ENCODE data around the gene GLI3.
"Not testable (repeated sequence)": the region's sequence is repeated elsewhere in the genome, so short reads cannot be mapped to it uniquely, and the experiment has no call there.

Gene GLI3

DNA sequence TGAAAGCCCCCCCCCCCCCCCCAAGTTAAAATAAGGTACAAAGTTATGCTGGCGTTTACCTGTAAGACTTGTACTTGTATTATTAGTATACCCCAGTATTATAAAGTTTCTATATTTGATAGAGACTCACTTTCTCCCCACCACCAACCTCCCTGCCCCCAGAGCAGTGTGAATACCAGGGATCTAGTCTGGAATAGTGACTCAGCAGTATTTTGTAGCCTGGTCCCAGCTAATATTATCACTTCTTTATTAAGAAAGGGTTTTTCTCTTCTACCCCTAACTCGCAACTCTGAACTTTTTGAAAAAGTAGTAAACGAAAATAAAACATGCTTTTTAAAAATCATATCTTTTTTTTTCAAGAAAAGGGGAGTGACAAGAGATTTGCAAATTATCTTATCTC lies 26.7 kb downstream of the GLI3 start:
- DNase-seq: no peak

DNA sequence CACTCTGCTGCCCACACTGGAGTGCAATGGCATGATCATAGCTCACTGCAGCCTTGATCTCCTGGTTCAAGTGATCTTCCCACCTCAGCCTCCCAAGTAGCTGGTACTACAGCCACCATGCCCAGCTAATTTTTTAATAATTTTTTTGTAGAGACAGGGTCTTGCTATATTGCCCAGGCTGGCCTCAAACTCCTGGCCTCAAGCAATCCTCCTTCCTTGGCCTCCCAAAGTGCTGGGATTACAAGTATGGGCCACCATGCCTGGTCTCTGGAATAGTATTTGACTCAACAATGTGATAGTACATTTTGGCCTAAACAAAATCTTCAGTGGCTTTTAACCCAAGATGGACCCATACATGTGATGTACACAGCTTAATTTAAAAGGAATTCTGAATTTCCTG lies 27.9 kb downstream of the GLI3 start:
- not testable (repeated sequence) for DNase-seq

DNA sequence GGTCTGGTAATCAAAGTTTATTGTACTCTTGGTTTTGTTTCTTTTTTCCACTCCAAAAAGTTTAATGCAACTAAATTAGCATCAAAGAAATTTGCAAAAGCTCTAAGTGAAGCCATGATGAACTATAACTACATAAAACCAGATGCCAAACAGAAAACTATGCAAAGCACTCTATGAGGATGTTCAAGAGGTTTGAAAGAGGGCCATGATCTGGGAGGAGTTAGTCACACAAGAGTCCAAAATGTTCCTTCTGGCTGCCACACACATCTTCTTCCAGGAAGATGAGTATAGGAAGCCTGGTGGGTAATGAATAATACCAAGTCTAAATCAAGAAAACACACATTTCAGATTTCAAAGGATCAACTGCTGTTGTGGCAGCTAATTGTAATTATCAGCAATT lies 28.4 kb downstream of the GLI3 start:
- DNase-seq: no peak

DNA sequence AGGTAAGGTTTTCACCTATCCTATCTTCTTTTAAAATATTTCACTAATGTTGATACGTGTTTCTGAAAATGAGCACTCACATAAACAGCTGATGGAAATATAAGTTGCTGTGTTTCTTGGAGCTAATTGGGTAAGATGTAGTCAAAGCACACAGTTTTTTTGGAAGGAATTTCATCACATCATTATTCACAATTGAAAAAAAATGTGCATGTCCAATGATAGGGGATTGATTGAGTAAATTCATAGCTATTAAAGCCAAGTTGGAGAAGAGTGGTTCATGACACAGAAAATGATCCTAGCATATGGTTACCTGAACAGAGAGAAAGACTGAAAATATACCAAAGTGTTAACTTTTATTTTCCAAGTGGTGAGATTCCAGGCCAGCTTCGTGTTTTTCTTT lies 29.6 kb downstream of the GLI3 start:
- DNase-seq: no peak

DNA sequence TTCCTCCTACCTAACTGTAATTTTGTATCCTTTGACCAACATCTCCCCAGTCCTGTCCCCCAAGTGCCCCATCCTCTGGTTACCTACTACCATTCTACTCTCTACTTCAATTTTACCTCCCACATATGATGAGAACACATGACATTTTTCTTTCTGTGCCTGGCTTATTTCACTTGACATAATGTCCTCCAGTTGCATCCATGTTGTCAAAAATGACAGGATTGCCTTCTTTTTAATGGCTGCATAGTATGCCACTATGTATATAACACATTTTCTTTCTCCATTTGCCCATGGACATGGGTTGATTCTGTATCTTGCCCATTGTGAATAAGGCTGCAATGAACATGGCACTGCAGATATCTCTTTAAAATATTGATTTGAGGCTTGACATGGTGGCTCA lies 33.7 kb downstream of the GLI3 start:
- no peak for DNase-seq

- no peak for DNase-seq
Observed at GRCh38 chr7:42202601-42203000, 34.4 kb downstream of the GLI3 start.

- DNase-seq: no peak
Observed at GRCh38 chr7:42198974-42199668, 37.9 kb downstream of the GLI3 start.

DNA sequence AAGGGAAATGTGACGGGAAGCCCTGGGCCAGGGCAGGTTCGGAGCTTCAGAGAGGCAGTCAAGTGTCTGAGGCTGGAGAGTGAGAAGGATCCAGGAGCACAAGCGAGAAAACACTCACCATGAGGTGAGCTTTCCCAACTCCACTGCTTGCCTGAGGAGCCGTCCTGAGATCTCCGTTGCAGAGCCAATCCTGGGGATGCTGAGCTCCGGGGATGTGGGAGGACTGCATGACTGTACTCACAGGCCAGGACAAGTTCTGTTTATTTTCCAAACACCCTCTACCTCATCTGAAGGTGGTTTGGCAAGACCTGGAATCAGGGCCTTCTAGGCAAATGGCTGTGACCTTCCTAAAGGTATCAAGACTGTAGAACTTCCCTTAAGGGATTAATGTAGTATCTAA lies 38.7 kb downstream of the GLI3 start:
- no peak for DNase-seq

- no peak for DNase-seq
Observed at GRCh38 chr7:42197451-42197850, 39.6 kb downstream of the GLI3 start.

GRCh38 chr7:42194238-42194637 lies 42.8 kb downstream of the GLI3 start:
- DNase-seq: no peak

- no peak for DNase-seq
Observed at GRCh38 chr7:42193471-42194129, 43.4 kb downstream of the GLI3 start.

GRCh38 chr7:42192851-42193461 lies 44.1 kb downstream of the GLI3 start:
- no peak for DNase-seq

GRCh38 chr7:42192066-42192465 lies 44.9 kb downstream of the GLI3 start:
- DNase-seq: no peak

- DNase-seq: no peak
Observed at GRCh38 chr7:42189535-42189934, 47.5 kb downstream of the GLI3 start.

DNA sequence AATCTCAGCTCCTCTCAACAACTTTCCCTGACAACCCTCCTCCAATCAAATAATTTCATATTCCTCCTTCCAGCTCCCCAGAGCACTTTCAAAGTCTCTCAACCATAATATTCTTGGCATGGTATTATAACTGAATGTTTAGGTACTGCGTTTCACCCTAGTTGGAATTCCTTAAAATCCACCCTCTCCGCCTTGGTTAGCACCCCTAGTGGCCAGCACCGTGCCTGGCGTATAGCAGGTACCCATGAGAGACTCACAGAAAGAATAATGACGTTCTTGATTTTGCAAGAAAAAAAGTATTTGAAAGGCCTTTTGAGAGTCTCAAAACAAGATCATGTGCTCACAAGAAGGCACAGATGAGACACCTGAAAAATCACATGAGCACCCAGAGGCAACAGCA lies 50.9 kb downstream of the GLI3 start:
- DNase-seq: no peak

DNA sequence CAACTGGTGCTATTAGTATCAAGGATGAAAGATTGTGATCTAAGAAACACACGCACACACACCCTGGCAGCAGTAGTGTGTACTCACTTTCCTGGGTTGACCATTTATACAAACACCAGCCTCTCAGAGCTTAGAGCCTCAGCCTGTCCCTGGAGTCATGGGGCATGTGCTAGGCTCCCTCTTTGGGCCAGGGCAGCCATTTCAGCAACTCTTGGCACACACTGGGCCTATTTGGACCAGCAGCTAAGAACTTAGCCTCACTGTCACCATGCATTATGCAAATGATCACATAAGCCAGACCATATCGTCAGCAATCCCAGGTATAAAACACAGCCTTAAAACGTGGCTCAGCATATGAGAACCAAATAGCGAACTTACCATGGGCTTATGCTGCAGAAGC lies 51.3 kb downstream of the GLI3 start:
- DNase-seq: no peak

DNA sequence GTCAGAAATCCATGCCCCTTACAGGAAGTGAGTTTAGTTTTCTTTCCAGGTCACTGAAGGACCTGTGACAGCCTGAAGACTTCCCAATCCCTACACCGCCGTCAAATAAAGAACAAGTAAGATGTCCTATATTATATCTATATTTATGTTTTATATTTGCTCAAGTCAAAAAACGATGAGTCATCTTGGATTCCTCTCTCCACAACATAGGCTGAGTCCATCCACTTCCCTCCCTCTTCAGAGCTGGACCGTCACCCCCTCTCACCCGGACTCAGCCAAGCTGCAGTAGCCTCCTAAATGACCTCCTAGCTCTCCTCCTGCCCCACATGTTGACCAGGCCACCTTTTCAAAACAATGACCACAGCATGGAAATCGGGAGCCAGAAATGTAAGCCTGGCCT lies 53.5 kb downstream of the GLI3 start:
- no peak for DNase-seq

GRCh38 chr7:42181566-42181965 lies 55.4 kb downstream of the GLI3 start:
- no peak for DNase-seq

- DNase-seq: no peak
Observed at GRCh38 chr7:42180806-42181205, 56.2 kb downstream of the GLI3 start.

DNA sequence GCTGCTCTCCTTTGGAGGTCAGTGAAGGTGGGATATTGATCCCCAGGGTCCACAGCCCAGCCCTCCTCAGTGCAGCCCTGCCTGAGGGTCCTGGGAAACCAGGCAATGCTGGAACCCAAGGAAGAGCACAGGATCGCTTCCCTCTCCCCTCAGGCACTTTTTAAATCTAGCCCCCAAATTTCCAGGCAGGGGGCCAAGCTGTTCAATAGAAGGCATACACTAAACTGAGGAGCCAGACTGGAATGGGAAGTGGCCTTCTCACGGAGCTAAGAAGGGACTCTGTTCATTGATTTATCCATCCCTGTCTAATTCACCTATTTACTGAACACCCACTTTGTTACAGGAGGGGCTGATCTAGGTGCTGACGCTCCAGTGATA lies 60.3 kb downstream of the GLI3 start:
- no peak for DNase-seq

- DNase-seq: no peak
Observed at GRCh38 chr7:42175834-42176723, 60.9 kb downstream of the GLI3 start.

GRCh38 chr7:42174391-42174912 lies 62.6 kb downstream of the GLI3 start:
- DNase-seq: no peak

GRCh38 chr7:42170724-42171123 lies 66.3 kb downstream of the GLI3 start:
- DNase-seq: no peak

All from NCI-H524 (cell line).